ENCODE results near the gene OR2D3.
A peak's percentile ranks its signal among the peaks of the same experiment; 100 is the strongest.

OR2D3 gene

DNA sequence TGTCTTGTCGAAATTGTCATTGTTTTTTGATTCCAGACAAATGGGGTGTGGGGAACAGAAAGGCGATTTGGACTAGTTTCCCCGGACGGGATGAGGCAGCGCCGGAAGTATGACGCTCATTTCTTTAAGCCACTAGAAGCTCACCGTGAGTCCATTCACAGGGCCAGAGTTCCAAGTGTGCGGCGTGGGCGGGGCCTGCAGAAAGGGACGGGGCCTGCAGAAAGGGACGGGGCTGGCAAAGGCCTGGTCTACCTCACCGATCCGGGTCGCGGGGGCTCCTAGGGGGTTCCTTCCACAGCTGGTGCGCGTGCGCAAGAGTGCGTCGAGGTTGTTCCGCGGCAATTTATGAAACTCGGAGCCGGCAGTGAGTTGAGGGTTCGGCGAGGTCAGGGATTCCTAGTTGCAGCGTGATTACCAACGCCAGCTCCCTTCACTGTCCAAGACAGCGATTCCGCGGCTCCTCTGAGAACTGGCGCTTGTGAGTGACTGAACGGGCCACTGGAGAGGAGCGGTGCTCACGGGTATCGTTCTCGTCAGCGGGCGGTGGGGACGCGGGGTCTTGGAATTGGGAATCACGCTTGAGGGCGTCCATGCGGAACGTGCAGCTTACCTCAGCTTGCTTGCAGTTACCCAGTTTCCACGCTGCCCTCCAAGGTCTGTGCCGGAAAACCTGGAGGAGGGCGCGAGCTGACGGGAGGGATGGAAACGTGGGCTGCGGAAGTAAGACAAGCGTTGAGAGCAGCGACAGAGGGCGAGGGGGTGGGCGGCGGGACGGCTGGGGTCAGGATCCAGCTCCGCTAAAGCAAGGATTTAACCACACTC is 5.6 kb downstream of the OR2D3 start, which contains the start of gene ZNF215:
Gene ZNF215 (plus strand): TSS at position 219 of the 822 bp plus-strand sequence. CDS start 5,847 bp downstream, outside the sequence.
- peak within 1 kb of the TSS; percentile 15 for H2AFZ ChIP-seq (ENCODE audit: low read depth, low read length, severe bottlenecking)
- peak within 1 kb of the TSS; percentile 39 for H3K9ac ChIP-seq (ENCODE audit: low read length)
- H3K79me2 ChIP-seq (ENCODE audit: insufficient read depth, low read length) = no peaks in the 10 kb centered on the region
- no peaks in the 10 kb centered on the region for H3K9me2 ChIP-seq (replicated peaks; ENCODE audit: insufficient read depth, low read length)
- no peaks in the 10 kb centered on the region for H3K9me3 ChIP-seq (ENCODE audit: insufficient read depth, low read length)
- peak within 1 kb of the TSS; percentile 58 for H3K4me2 ChIP-seq (ENCODE audit: low read depth, low read length, poor library complexity, severe bottlenecking)
- peak within 1 kb of the TSS; percentile 45 for H3K4me3 ChIP-seq (ENCODE audit: insufficient read depth, low read length, poor library complexity, severe bottlenecking)
- H3K27ac ChIP-seq (ENCODE audit: low read depth, low read length) = no peak within 1 kb of the TSS
- no peaks in the 10 kb centered on the region for H3F3A ChIP-seq (ENCODE audit: insufficient read depth)
- TF ChIP-seq CTCF (IDR thresholded peaks at IDR 0.05; ENCODE audit: insufficient read depth, low read length, poor library complexity, severe bottlenecking) (no peak), EZH2phosphoT487 (conservative IDR thresholded peaks at IDR 0.05; ENCODE audit: low read length) (no peak)
- no peaks in the 10 kb centered on the region for H4K20me1 ChIP-seq (ENCODE audit: low read depth, low read length)
- no peaks in the 10 kb centered on the region for H3K27me3 ChIP-seq (ENCODE audit: low read length)
- H3K36me3 ChIP-seq (ENCODE audit: low read length) = no peaks in the 10 kb centered on the region

GRCh38 chr11:6927030-6927617 is 6.3 kb downstream of the OR2D3 start:
- Histone ChIP-seq H3K79me2 (ENCODE audit: insufficient read depth, low read length) (no peaks in the 10 kb centered on the region), H3K27me3 (ENCODE audit: low read length) (no peaks in the 10 kb centered on the region), H3K9me2 (replicated peaks; ENCODE audit: insufficient read depth, low read length) (no peaks in the 10 kb centered on the region), H4K20me1 (ENCODE audit: low read depth, low read length) (no peaks in the 10 kb centered on the region), H3K27ac (ENCODE audit: low read depth, low read length) (no peak overlapping the region), H3K9ac (ENCODE audit: low read length) (peak overlapping the region; percentile 39), H3K4me3 (ENCODE audit: insufficient read depth, low read length, poor library complexity, severe bottlenecking) (peak overlapping the region; percentile 45), H3F3A (ENCODE audit: insufficient read depth) (no peaks in the 10 kb centered on the region), H3K4me2 (ENCODE audit: low read depth, low read length, poor library complexity, severe bottlenecking) (peak overlapping the region; percentile 58), H3K36me3 (ENCODE audit: low read length) (no peaks in the 10 kb centered on the region), H2AFZ (ENCODE audit: low read depth, low read length, severe bottlenecking) (peak overlapping the region; percentile 15), H3K9me3 (ENCODE audit: insufficient read depth, low read length) (no peaks in the 10 kb centered on the region)
- TF ChIP-seq EZH2phosphoT487 (conservative IDR thresholded peaks at IDR 0.05; ENCODE audit: low read length) = no peak
- TF ChIP-seq CTCF (IDR thresholded peaks at IDR 0.05; ENCODE audit: insufficient read depth, low read length, poor library complexity, severe bottlenecking) = no peak

GRCh38 chr11:6928916-6929315 is 8.1 kb downstream of the OR2D3 start:
- Histone ChIP-seq H3K36me3 (ENCODE audit: low read length) (no peaks in the 10 kb centered on the region), H3F3A (ENCODE audit: insufficient read depth) (no peaks in the 10 kb centered on the region), H4K20me1 (ENCODE audit: low read depth, low read length) (no peaks in the 10 kb centered on the region), H3K4me2 (ENCODE audit: low read depth, low read length, poor library complexity, severe bottlenecking) (no peak overlapping the region), H3K27ac (ENCODE audit: low read depth, low read length) (no peak overlapping the region), H3K79me2 (ENCODE audit: insufficient read depth, low read length) (no peaks in the 10 kb centered on the region), H2AFZ (ENCODE audit: low read depth, low read length, severe bottlenecking) (no peak overlapping the region), H3K9me3 (ENCODE audit: insufficient read depth, low read length) (no peaks in the 10 kb centered on the region), H3K27me3 (ENCODE audit: low read length) (no peaks in the 10 kb centered on the region), H3K4me3 (ENCODE audit: insufficient read depth, low read length, poor library complexity, severe bottlenecking) (no peak overlapping the region), H3K9me2 (replicated peaks; ENCODE audit: insufficient read depth, low read length) (no peaks in the 10 kb centered on the region), H3K9ac (ENCODE audit: low read length) (no peak overlapping the region)
- TF ChIP-seq EZH2phosphoT487 (conservative IDR thresholded peaks at IDR 0.05; ENCODE audit: low read length) (no peak), CTCF (IDR thresholded peaks at IDR 0.05; ENCODE audit: insufficient read depth, low read length, poor library complexity, severe bottlenecking) (no peak)

Data from SU-DHL-6 (cell line).